SK-N-MC (cell line): ENCODE results near the gene PSMB8.
"Not testable (repeated sequence)": the region's sequence is repeated elsewhere in the genome, so short reads cannot be mapped to it uniquely, and the experiment has no call there.

Experiments used
- DNase-seq: peaks from one replicate; pipeline ENCODE4 v3.0.0-alpha.2; 2011; ENCODE audit warnings: low read depth, low spot score
- H3K27ac ChIP-seq: fragments of 200-600 bp; sonication (generic); 2 replicates; pipeline ENCODE4 v1.5.1; 2016; ENCODE audit warnings: mixed run types
- H3K36me3 ChIP-seq: fragments of 200-600 bp; sonication (generic); 2 replicates; pipeline ENCODE4 v1.6.1; 2017; ENCODE audit warnings: antibody characterized with exemption, low read length, mixed read lengths; ENCODE audit not compliant: insufficient read depth
- H3K4me3 ChIP-seq: fragments of 200-600 bp; sonication (generic); 2 replicates; pipeline ENCODE4 v1.5.1; 2016
- H3K9ac ChIP-seq: fragments of 200-600 bp; sonication (generic); 2 replicates; pipeline ENCODE4 v1.8.0; 2017; ENCODE audit warnings: mixed run types, mixed read lengths; ENCODE audit not compliant: insufficient read length
- H3K9me3 ChIP-seq: fragments of 200-600 bp; sonication (generic); 2 replicates; pipeline ENCODE4 v1.6.1; 2017; ENCODE audit warnings: low read depth, mild to moderate bottlenecking, antibody characterized with exemption, low read length, moderate library complexity, mixed read lengths
- EZH2 ChIP-seq: fragments of 200-600 bp; sonication (generic); IDR thresholded peaks from one replicate; pipeline ENCODE4 v1.6.1; 2017; ENCODE audit warnings: antibody characterized with exemption
- FOXP2 ChIP-seq: optimal IDR thresholded peaks from 2 replicates; pipeline ENCODE3; 2011; ENCODE audit warnings: mild to moderate bottlenecking, moderate library complexity; ENCODE audit not compliant: insufficient read depth; ENCODE audit errors: extremely low read length, control extremely low read depth
- POLR2AphosphoS5 ChIP-seq: IDR thresholded peaks from 2 replicates; pipeline ENCODE4 v1.6.1; 2012; ENCODE audit warnings: mild to moderate bottlenecking, low read depth, low read length, borderline replicate concordance

PSMB8 gene

DNA sequence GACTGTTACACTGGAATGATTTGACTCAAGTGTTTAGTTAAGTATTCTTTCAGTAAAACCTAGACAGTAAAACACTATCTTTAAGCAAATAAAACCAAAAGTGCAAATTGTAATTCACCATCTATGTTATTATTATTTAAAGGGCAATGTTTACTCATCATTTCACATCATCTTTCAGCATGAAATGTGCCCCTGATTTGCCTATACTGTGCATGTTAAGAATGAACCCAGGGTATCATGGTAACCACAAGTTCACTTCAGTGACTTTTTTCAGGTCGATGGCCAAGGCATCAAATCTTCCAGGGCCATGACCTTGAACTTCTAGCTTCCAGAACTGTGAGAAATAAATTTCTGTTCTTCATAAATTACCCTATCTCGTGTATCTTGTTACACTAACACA lies 25.0 kb downstream of the PSMB8 start:
- no peak for TF ChIP-seq POLR2AphosphoS5
- TF ChIP-seq EZH2 = no peak
- no peak for TF ChIP-seq FOXP2
- H3K27ac ChIP-seq = no peak overlapping the region

DNA sequence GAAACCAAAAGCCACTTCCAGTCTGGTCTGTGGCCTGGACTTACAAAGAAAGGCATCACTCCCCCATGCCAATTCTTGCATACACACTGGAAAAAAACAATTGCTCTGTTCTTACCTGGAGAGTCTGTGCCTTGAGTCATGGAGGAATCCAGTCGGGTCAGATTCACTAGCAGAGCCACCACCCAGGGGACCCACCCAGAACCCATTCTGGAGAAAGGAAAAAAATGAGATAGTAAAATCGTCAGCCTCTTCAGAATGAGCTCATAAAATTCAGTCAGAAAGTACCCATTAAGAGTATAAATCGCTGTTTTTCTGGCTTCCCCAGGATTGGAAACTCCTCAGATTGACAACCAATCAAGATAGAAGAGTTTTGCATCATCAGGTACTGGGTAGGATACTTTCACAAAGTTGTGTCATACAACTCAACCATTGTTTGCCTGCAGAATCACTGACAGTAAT lies 27.1 kb downstream of the PSMB8 start, which contains the start of gene HLA-DOB:
Gene HLA-DOB (minus strand): TSS at position 257 of the 459 bp plus-strand sequence. CDS start 51 bp downstream, at position 206.
- no peaks in the 10 kb centered on the region for H3K9me3 ChIP-seq

More for the DNA sequence above, 25.0 kb downstream of the PSMB8 start:
- Histone ChIP-seq H3K4me3 (no peak overlapping the region), H3K9me3 (no peaks in the 10 kb centered on the region), H3K9ac (no peak overlapping the region), H3K36me3 (no peaks in the 10 kb centered on the region)
- DNase-seq = no peak

DNA sequence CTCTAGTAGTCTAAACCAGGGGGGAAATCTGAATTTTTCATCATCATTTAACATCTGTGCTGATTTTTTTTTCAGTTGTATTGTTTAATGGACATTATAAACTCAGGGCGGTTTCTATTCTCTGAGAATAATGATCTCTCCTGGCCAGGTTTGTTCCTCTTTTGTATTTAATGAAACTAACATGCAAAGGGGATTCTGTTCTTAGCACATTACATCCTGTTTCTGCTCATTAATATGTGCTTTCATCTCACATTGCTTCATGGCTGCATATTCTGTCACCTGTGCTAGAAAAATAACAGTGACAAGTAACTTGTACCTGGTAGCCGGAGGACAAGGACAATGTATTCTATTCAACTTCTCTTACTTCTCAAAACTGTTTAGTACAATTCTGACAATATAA lies 27.9 kb downstream of the PSMB8 start:
- no peaks in the 10 kb centered on the region for H3K36me3 ChIP-seq
- no peak overlapping the region for H3K27ac ChIP-seq
- no peak overlapping the region for H3K4me3 ChIP-seq
- no peak for DNase-seq
- H3K9ac ChIP-seq = no peak overlapping the region
- TF ChIP-seq POLR2AphosphoS5 (no peak), EZH2 (no peak), FOXP2 (no peak)
- no peaks in the 10 kb centered on the region for H3K9me3 ChIP-seq

More for the DNA sequence above, 27.1 kb downstream of the PSMB8 start, which contains the start of gene HLA-DOB:
- no peak for DNase-seq
- Histone ChIP-seq H3K27ac (no peak within 1 kb of the TSS), H3K36me3 (no peaks in the 10 kb centered on the region), H3K9ac (no peak within 1 kb of the TSS), H3K4me3 (no peak within 1 kb of the TSS)
- no peak for TF ChIP-seq EZH2
- no peak for TF ChIP-seq FOXP2
- TF ChIP-seq POLR2AphosphoS5 = no peak

DNA sequence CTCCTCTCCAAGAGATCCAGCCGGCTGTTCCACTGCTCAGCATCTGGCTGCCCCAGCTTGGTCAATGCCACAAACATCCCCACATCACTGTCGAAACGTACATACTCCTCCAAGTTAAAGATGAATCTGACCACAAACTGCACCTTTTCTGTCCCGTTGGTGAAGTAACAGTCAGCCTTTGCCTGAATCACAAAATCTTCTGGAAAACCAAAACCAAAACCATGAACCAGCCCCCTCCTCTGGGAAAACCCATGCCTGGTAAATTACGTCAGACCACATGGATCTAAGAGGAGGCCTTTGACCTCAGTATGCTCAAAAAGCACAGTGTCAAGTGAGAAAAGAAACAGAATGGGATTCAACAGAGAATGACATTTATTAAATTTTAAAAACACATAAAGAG lies 28.7 kb downstream of the PSMB8 start:
- no peak for DNase-seq
- Histone ChIP-seq H3K9ac (no peak overlapping the region), H3K36me3 (no peaks in the 10 kb centered on the region), H3K4me3 (no peak overlapping the region), H3K27ac (no peak overlapping the region), H3K9me3 (no peaks in the 10 kb centered on the region)
- TF ChIP-seq POLR2AphosphoS5 (no peak), EZH2 (no peak), FOXP2 (no peak)

GRCh38 chr6:32814145-32814544 lies 29.7 kb downstream of the PSMB8 start:
- no peak for TF ChIP-seq EZH2
- TF ChIP-seq FOXP2 = no peak
- no peak for TF ChIP-seq POLR2AphosphoS5
- H3K9me3 ChIP-seq = no peaks in the 10 kb centered on the region
- H3K36me3 ChIP-seq = no peaks in the 10 kb centered on the region
- no peak overlapping the region for H3K27ac ChIP-seq
- no peak for DNase-seq
- H3K9ac ChIP-seq = no peak overlapping the region
- H3K4me3 ChIP-seq = no peak overlapping the region

GRCh38 chr6:32809171-32809570 lies 34.7 kb downstream of the PSMB8 start:
- TF ChIP-seq POLR2AphosphoS5 (no peak), FOXP2 (no peak), EZH2 (no peak)
- Histone ChIP-seq H3K9ac (no peak overlapping the region), H3K36me3 (no peaks in the 10 kb centered on the region), H3K9me3 (no peaks in the 10 kb centered on the region), H3K27ac (no peak overlapping the region), H3K4me3 (no peak overlapping the region)
- DNase-seq = no peak

DNA sequence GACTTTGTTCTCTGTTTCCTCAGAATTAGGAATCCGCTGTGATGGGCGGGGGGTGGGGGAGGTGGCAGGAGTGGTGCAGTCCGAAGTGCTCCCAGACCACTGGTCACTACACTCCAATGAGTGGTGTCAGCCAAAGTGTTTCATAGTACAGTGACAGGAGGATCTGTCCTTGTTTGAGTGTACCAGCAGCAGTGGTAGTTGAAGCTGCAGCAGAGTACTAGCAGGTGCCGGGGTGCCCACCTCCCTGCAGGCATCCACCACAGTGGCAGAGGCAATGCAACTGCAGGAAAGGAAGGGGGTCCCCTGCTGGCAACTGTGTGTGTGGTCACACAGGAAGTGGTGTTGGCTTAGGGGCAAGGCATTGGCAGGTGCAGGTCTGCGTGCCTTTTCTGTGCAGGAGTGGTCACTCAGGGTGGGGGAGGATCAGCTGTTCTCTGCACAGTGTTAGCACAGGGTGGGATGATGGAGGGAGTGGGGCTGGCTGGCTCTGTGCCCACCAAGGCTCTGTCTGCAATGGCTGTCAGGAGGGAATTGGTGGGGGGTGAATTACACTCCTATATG lies 36.7 kb downstream of the PSMB8 start:
- no peak for DNase-seq

DNA sequence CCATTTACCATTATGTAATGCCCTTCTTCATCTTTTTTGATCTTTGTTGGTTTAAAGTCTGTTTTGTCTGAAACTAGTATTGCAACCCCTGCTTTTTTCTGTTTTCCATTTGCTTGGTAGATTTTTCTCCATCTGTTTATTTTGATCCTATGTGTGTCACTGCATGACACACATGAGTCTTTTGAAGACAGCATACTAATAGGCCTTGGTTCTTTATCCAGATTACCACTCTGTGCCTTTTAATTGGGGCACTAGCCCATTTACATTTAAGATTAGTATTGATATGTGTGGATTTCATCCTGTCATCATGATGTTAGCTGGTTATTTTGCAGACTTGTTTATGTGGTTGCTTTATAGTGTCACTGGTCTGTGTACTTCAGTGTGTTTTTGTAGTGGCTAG lies 38.4 kb downstream of the PSMB8 start:
- H3K4me3 ChIP-seq, H3K36me3 ChIP-seq, H3K27ac ChIP-seq, H3K9me3 ChIP-seq, H3K9ac ChIP-seq, DNase-seq: not testable (repeated sequence)

More for the DNA sequence above, 36.7 kb downstream of the PSMB8 start:
- no peaks in the 10 kb centered on the region for H3K9me3 ChIP-seq
- TF ChIP-seq POLR2AphosphoS5 (no peak), FOXP2 (no peak), EZH2 (no peak)
- H3K27ac ChIP-seq = no peak overlapping the region
- no peak overlapping the region for H3K4me3 ChIP-seq
- H3K9ac ChIP-seq = no peak overlapping the region
- H3K36me3 ChIP-seq = no peaks in the 10 kb centered on the region

DNA sequence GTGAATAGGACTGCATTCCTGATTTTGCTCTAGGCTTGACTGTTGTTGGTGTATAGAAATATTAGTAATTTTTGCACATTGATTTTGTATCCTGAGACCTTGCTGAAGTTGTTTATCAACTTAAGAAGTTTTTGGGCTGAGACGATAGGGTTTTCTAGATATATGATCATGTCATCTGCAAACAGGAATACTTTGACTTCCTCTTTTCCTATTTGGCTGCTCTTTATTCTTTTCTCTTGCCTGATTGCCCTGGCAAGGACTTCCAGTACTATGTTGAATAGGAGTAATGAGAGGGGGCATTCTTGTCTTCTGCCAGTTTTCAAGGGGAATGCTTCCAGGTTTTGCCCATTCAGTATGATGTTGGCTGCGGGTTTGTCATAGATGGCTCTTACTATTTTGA lies 40.4 kb downstream of the PSMB8 start:
- Histone ChIP-seq H3K9me3 (no peaks in the 10 kb centered on the region), H3K4me3 (no peak overlapping the region), H3K36me3 (no peaks in the 10 kb centered on the region), H3K9ac (no peak overlapping the region), H3K27ac (no peak overlapping the region)
- DNase-seq = no peak
- no peak for TF ChIP-seq FOXP2
- no peak for TF ChIP-seq EZH2
- no peak for TF ChIP-seq POLR2AphosphoS5
